Neural progenitor cell (in vitro differentiated cells): ENCODE results near the gene LY6G6D.

Experiments
- CTCF ChIP-seq: fragments of 200-600 bp; sonication (generic); IDR thresholded peaks from 2 replicates; pipeline ENCODE4 v1.5.1; 2017; ENCODE audit warnings: antibody characterized with exemption, mild to moderate bottlenecking
- EZH2 ChIP-seq: fragments of 200-600 bp; sonication (generic); IDR thresholded peaks from 2 replicates; pipeline ENCODE4 v1.6.1; 2017; ENCODE audit warnings: antibody characterized with exemption, mild to moderate bottlenecking, moderate library complexity
- EZH2phosphoT487 ChIP-seq: fragments of 200-600 bp; sonication (generic); IDR thresholded peaks from 2 replicates; pipeline ENCODE4 v1.6.1; 2017; ENCODE audit warnings: antibody characterized with exemption

GRCh38 chr6:31727717-31728671 is 12.8 kb downstream of the LY6G6D start:
- TF ChIP-seq EZH2phosphoT487 (no peak), CTCF (no peak), EZH2 (no peak)
